Peyer's patch (tissue), 4 donors: ENCODE measurements around the gene LRBA. TPM values are rescaled to one million over a fixed set of nuclear protein-coding genes. Genes with fewer than 3 reads are reported as not detected.

ENCODE experiments used
- DNase-seq, 3 donors: peaks; one replicate each; pipeline ENCODE4 v3.0.0-alpha.2; 2017 to 2019
- H3K27ac ChIP-seq, 4 donors: fragments of 200-600 bp; sonication (generic); one replicate each; pipeline ENCODE4 v1.5.1; 2016 to 2019
- H3K27me3 ChIP-seq, 2 donors: fragments of 200-600 bp; sonication (generic); one replicate each; pipeline ENCODE4 v1.5.1; 2019
- H3K36me3 ChIP-seq, 3 donors: fragments of 200-600 bp; sonication (generic); one replicate each; pipeline ENCODE4 v1.5.1; 2016 to 2019
- H3K4me1 ChIP-seq, 4 donors: fragments of 200-600 bp; sonication (generic); one replicate each; pipeline ENCODE4 v1.5.1; 2016 to 2019
- H3K4me3 ChIP-seq, 4 donors: fragments of 200-600 bp; sonication (generic); 1 replicate in 3 of 4; 2 replicates in 1 of 4; pipeline ENCODE4 v1.5.1; 2016 to 2019; ENCODE audit warnings: mild to moderate bottlenecking in 1 of 4
- H3K9me3 ChIP-seq, 4 donors: fragments of 200-600 bp; sonication (generic); one replicate each; pipeline ENCODE4 v1.5.1; 2016 to 2019; ENCODE audit warnings: mild to moderate bottlenecking in 1 of 4
- POLR2A ChIP-seq, 2 donors: fragments of 450-650 bp; IDR thresholded peaks; one replicate each; pipeline ENCODE4 v1.5.1; 2017; ENCODE audit warnings: antibody characterized with exemption in 2 of 2, mild to moderate bottlenecking in 2 of 2, moderate library complexity in 2 of 2
- total RNA-seq, 4 donors: library from RNA; depleted of rRNA; stranded (reverse); fragments of >200 nt; gene quantifications; one replicate each; pipeline ENCODE4 v1.1.0, GENCODE V29; 2016
- TF ChIP-seq, protein P1 (sequence below), 6 experiments: fragments of 450-650 bp in 4 of 6; fragments of 200-600 bp in 2 of 6; sonication (generic) in 1 of 6; IDR thresholded peaks; one replicate each; pipeline ENCODE4 v1.5.1; 2017 to 2019; ENCODE audit warnings: antibody characterized with exemption in 6 of 6, mild to moderate bottlenecking in 3 of 6, moderate library complexity in 1 of 6

The LRBA gene
- total RNA-seq, 4 donors from 2014 or later, result 71.5 to 120 (median 91.7) TPM

DNA sequence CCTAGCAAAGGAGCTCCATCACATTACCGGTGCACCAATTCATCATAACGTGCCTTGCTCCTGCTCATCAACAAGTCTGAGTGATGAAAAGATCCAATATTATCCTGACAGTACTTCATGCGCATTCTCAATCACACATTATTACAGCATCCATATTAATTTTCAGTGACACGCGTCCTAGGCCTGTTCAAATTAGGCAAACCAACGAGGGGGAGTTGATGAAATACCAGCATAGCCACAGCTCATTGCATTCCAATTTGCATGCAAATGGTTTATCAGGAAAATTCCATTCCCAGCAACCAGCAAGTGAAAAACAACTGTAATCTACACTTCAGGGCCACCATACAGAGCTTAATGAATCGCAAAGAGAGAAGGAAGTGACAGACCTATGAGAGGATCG, 699.9 kb downstream of the LRBA start:
- H3K36me3 ChIP-seq, result peaks cover 0 to 9% (median 0%) of the 10 kb centered on the region in 3 donors
- TF ChIP-seq POLR2A (IDR thresholded peaks at IDR 0.05), result no peak
- no peak for DNase-seq
- no peaks in the 10 kb centered on the region for H3K4me1 ChIP-seq
- no peaks in the 10 kb centered on the region for H3K27me3 ChIP-seq
- no peaks in the 10 kb centered on the region for H3K9me3 ChIP-seq
- H3K4me3 ChIP-seq, result no peak overlapping the region
- H3K27ac ChIP-seq, result no peak overlapping the region

DNA sequence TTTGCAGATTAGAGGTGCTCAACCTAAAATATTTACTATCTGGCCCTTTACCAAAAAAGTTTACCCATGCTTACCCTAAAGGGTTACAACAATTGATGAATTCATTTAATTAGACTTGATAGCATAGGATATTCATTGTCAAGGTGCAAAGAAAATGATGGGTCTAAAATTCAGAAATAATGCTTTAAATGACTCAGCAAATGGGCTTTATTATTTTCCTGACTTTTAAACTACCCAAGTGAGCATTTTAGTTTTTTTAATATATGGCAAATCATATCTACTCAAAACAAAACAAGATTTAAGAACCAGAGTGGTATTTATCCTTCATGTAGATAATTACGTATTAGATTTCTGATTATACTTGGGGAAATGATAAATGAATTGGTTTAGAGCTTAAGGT, 701.1 kb downstream of the LRBA start:
- no peak overlapping the region for H3K4me3 ChIP-seq
- H3K36me3 ChIP-seq, result peaks cover 0 to 7% (median 0%) of the 10 kb centered on the region in 3 donors
- no peak overlapping the region for H3K27ac ChIP-seq
- H3K4me1 ChIP-seq, result no peaks in the 10 kb centered on the region
- no peaks in the 10 kb centered on the region for H3K9me3 ChIP-seq
- no peak for DNase-seq
- no peaks in the 10 kb centered on the region for H3K27me3 ChIP-seq
- TF ChIP-seq POLR2A (IDR thresholded peaks at IDR 0.05), result no peak
- TF ChIP-seq, protein P1, sequence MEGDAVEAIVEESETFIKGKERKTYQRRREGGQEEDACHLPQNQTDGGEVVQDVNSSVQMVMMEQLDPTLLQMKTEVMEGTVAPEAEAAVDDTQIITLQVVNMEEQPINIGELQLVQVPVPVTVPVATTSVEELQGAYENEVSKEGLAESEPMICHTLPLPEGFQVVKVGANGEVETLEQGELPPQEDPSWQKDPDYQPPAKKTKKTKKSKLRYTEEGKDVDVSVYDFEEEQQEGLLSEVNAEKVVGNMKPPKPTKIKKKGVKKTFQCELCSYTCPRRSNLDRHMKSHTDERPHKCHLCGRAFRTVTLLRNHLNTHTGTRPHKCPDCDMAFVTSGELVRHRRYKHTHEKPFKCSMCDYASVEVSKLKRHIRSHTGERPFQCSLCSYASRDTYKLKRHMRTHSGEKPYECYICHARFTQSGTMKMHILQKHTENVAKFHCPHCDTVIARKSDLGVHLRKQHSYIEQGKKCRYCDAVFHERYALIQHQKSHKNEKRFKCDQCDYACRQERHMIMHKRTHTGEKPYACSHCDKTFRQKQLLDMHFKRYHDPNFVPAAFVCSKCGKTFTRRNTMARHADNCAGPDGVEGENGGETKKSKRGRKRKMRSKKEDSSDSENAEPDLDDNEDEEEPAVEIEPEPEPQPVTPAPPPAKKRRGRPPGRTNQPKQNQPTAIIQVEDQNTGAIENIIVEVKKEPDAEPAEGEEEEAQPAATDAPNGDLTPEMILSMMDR (IDR thresholded peaks at IDR 0.05), result no peak

DNA sequence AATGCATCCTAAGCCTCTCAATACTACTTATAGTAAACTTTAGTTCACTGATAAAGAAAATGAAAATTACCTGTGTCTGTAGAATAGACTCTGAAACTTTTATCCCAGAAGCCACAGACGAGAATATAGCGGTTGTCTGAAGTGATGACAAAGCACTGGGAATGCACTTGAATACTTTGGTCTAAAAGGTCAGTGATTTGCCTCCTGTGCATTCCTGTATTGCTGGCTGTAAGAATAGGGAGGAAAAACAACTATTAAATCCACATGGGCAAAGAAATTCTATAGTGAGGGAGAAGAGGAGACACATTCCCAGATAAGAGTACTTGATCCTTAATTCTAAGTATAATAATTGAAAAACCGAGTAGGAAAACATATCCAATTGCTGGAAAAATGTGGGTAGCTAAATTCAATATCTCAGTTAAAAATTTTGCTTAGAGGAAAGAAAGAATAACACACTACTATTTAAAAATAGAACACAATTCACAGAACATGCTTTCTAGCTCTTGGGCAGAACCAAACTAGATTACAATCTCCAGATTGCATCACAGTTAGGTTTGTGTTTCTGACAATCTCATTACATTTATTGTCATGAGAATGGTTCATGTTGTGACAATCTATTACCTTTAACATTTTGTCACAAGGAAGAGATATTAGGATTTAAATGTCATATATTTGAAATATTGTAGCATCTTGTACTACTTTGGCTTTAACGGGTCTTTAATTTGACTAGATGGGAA, 704.8 kb downstream of the LRBA start:
- no peak overlapping the region for H3K27ac ChIP-seq
- no peaks in the 10 kb centered on the region for H3K27me3 ChIP-seq
- no peaks in the 10 kb centered on the region for H3K36me3 ChIP-seq
- no peak for DNase-seq
- no peaks in the 10 kb centered on the region for H3K4me1 ChIP-seq
- no peaks in the 10 kb centered on the region for H3K9me3 ChIP-seq
- no peak for TF ChIP-seq POLR2A (IDR thresholded peaks at IDR 0.05)
- TF ChIP-seq, protein P1 (IDR thresholded peaks at IDR 0.05), result no peak
- no peak overlapping the region for H3K4me3 ChIP-seq

DNA sequence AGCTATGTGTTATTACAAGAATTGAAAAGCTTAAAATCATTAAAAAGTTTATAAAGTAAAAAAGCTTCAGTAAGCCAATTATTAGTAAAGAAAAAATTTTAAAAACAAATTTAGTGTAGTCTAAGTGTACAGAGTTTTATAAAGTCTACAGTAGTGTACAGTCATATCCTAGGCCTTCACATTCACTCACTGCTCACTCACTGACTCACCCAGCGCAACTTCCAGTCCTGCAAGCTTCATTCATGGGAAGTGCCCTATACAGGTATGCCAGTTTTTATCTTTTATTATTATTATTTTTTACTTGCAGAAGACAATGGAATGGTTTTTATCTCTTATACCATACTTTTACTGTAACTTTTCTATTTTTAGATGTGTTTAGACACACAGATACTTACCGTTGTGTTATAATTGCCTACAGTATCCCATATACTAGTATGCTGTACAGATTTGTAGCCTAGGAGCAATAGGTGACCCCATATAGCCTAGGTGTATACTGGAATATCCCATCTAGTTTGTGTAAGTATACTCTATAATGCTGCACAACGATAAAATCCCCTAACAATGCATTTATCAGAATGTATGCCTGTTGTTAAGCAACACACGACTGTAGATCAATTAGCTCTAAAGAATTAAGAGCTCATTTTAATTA, 706.1 kb downstream of the LRBA start:
- H3K4me1 ChIP-seq, result no peaks in the 10 kb centered on the region
- no peaks in the 10 kb centered on the region for H3K36me3 ChIP-seq
- no peak for DNase-seq

DNA sequence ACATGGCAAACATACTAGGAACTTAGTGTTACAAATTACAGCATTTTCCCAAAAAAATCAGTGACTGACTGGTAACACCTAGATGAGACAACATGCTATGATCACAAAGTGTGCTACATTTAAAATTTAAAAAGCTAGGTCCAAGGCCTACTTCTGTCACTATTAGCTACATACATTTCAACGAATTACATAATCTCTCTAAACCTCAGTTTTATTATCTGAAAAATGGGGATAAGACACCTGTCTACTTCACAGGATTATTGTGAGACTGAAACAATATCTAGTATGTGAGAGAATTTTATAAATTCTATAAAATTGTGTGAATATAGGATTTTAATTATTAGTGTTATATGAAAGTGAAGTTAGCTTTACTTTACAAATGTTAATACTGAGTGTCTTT, 708.4 kb downstream of the LRBA start:
- H3K9me3 ChIP-seq, result no peaks in the 10 kb centered on the region
- TF ChIP-seq POLR2A (IDR thresholded peaks at IDR 0.05), result no peak
- TF ChIP-seq, protein P1 (IDR thresholded peaks at IDR 0.05), result no peak
- no peaks in the 10 kb centered on the region for H3K36me3 ChIP-seq
- H3K27me3 ChIP-seq, result no peaks in the 10 kb centered on the region
- no peaks in the 10 kb centered on the region for H3K4me1 ChIP-seq
- no peak overlapping the region for H3K27ac ChIP-seq
- no peak overlapping the region for H3K4me3 ChIP-seq
- no peak for DNase-seq

More for the DNA sequence above, 706.1 kb downstream of the LRBA start:
- Histone ChIP-seq H3K27ac (no peak overlapping the region), H3K4me3 (no peak overlapping the region), H3K27me3 (no peaks in the 10 kb centered on the region), H3K9me3 (no peaks in the 10 kb centered on the region)
- TF ChIP-seq, protein P1 (IDR thresholded peaks at IDR 0.05), result no peak
- TF ChIP-seq POLR2A (IDR thresholded peaks at IDR 0.05), result no peak

DNA sequence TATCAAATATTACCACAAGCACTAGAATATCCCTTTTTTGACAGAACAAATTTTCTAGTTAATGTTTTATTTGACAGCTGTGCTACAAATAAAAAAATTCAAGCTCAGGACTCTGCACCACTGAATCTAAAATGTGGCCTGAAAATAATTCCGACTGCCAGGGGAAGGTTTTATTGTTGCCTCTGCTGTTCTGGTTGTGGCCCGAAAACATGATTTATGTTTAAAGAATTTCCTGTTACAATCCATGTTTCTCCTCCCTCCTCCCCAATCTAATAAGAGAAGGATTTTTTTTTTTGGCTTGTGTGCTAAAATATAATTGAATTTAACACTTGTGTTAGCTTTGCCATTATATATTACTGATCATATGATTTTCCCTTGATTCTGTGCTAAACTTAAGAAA, 709.1 kb downstream of the LRBA start:
- no peak overlapping the region for H3K4me3 ChIP-seq
- DNase-seq, result no peak
- H3K27me3 ChIP-seq, result no peaks in the 10 kb centered on the region
- H3K27ac ChIP-seq, result no peak overlapping the region
- H3K4me1 ChIP-seq, result no peaks in the 10 kb centered on the region
- no peaks in the 10 kb centered on the region for H3K9me3 ChIP-seq
- TF ChIP-seq POLR2A (IDR thresholded peaks at IDR 0.05), result no peak
- TF ChIP-seq, protein P1 (IDR thresholded peaks at IDR 0.05), result no peak
- H3K36me3 ChIP-seq, result no peaks in the 10 kb centered on the region
